Caco-2 (cell line): ENCODE data around the gene TMEM258. TPM values are rescaled to one million over a fixed set of nuclear protein-coding genes. Genes with fewer than 3 reads are reported as not detected.

Experiments used
- BruUV-seq: library from RNA; stranded (reverse); fragments of 400-500 nt; replicated peaks from 2 replicates; lab custom pipeline; 2021; lab: Mats Ljungman, UMichigan
- CTCF ChIA-PET: fragments of 300-600 bp; sonication (Branson Sonifier 250); formaldehyde crosslinking; loops from one replicate; lab custom pipeline; 2022; ENCODE audit warnings: antibody characterized with exemption; lab: Charles Lee
- POLR2A ChIA-PET: fragments of 300-600 bp; sonication (Branson Sonifier 250); formaldehyde crosslinking; loops from one replicate; lab custom pipeline; 2022; ENCODE audit warnings: antibody characterized with exemption; lab: Charles Lee
- DNase-seq, 2 experiments: peaks; one replicate each; pipeline versions ENCODE4 v3.0.0 to v3.0.0-alpha.2; 2020 to 2022
- H3K27me3 ChIP-seq: replicated peaks from 2 replicates; pipeline ENCODE4 v1.6.0; 2011; ENCODE audit warnings: low read length; ENCODE audit not compliant: control insufficient read depth, insufficient read depth
- H3K36me3 ChIP-seq: 2 replicates; pipeline ENCODE4 v1.5.1; 2011; ENCODE audit warnings: low read length; ENCODE audit not compliant: control insufficient read depth, insufficient read depth
- H3K4me1 ChIP-seq: fragments of 250-450 bp; sonication (Bioruptor Pico); 2 replicates; pipeline ENCODE4 v1.5.1; 2020; ENCODE audit warnings: mild to moderate bottlenecking
- H3K4me3 ChIP-seq: 2 replicates; pipeline ENCODE4 v1.5.1; 2011; ENCODE audit warnings: low read depth, mild to moderate bottlenecking, control low read depth, low read length
- H3K9me3 ChIP-seq: fragments of 250-450 bp; sonication (Bioruptor Pico); 2 replicates; pipeline ENCODE4 v1.5.1; 2020; ENCODE audit warnings: mild to moderate bottlenecking, moderate library complexity
- H3K27ac Mint-ChIP-seq: one replicate; pipeline ENCODE4 v1.8.0; 2022; ENCODE audit warnings: mixed read lengths; ENCODE audit not compliant: unreplicated experiment
- H3K27me3 Mint-ChIP-seq: one replicate; pipeline ENCODE4 v1.8.0; 2022; ENCODE audit warnings: mixed read lengths; ENCODE audit not compliant: insufficient read depth, unreplicated experiment
- H3K36me3 Mint-ChIP-seq: one replicate; pipeline ENCODE4 v1.8.0; 2022; ENCODE audit warnings: mild to moderate bottlenecking, mixed read lengths; ENCODE audit not compliant: insufficient read depth, unreplicated experiment
- H3K4me1 Mint-ChIP-seq: one replicate; pipeline ENCODE4 v1.8.0; 2022; ENCODE audit warnings: low read depth, mixed read lengths; ENCODE audit not compliant: unreplicated experiment
- H3K4me3 Mint-ChIP-seq: one replicate; pipeline ENCODE4 v1.8.0; 2022; ENCODE audit warnings: mild to moderate bottlenecking, moderate library complexity, mixed read lengths; ENCODE audit not compliant: unreplicated experiment
- H3K9me3 Mint-ChIP-seq: one replicate; pipeline ENCODE4 v1.8.0; 2022; ENCODE audit warnings: mixed read lengths; ENCODE audit not compliant: unreplicated experiment
- CTCF ChIP-seq, 2 experiments: fragments of 200-600 bp in 1 of 2; IDR thresholded peaks; 1 replicate in 1 of 2; 2 replicates in 1 of 2; pipeline versions ENCODE4 v1.5.1 to v1.8.0; 2011 to 2022; ENCODE audit warnings: antibody characterized with exemption in 1 of 2, control low read depth in 1 of 2, inconsistent platforms in 1 of 2, low read depth in 1 of 2, low read length in 1 of 2, mild to moderate bottlenecking in 1 of 2, moderate library complexity in 1 of 2; ENCODE audit not compliant: insufficient read depth in 1 of 2, severe bottlenecking in 1 of 2, unreplicated experiment in 1 of 2
- intact Hi-C: fragments of 100-400 bp; cut with micrococcal nuclease; formaldehyde crosslinking; loops from one replicate; pipeline ENCODE4 v1.10.0; 2022; ENCODE audit not compliant: unreplicated experiment
- total RNA-seq: library from RNA; stranded (reverse); gene quantifications from 2 replicates; pipeline ENCODE4 v1.2.3, GENCODE V29; 2022

Gene TMEM258
- total RNA-seq, 1 experiment from 2014 or later = 197 TPM

- DNase-seq = peak; percentile 74 to 75
- CTCF ChIA-PET = interaction anchor here (0.5 to 2.5 kb wide), 9 partner anchors 10 to 353 kb away, joined by 3 to 24 read pairs (median 5); no protein-coding TSS in a partner anchor
- H3K36me3 Mint-ChIP-seq = peaks cover 82% of the 10 kb centered on the region
- Histone ChIP-seq H3K27me3 (no peaks in the 10 kb centered on the region), H3K36me3 (peaks cover 8% of the 10 kb centered on the region), H3K9me3 (no peaks in the 10 kb centered on the region), H3K4me1 (peaks cover 5% of the 10 kb centered on the region; the same call in 1 of the 2 replicates), H3K4me3 (peak overlapping the region; percentile 54)
- intact Hi-C loops = loop anchor here (1.0 kb wide), 2 partner anchors 35 to 155 kb away; no protein-coding TSS in a partner anchor
- no peaks in the 10 kb centered on the region for H3K27me3 Mint-ChIP-seq
- H3K9me3 Mint-ChIP-seq = no peaks in the 10 kb centered on the region
- POLR2A ChIA-PET = interaction anchor here (0.6 to 2.6 kb wide), 8 partner anchors 9 to 332 kb away, joined by 3 to 60 read pairs (median 4); partner anchors contain the start of genes FADS1 and INCENP
- H3K4me3 Mint-ChIP-seq = peak overlapping the region; percentile 96
- TF ChIP-seq CTCF (IDR thresholded peaks at IDR 0.05; ENCODE audit: insufficient read depth in 1 of 2, low read depth in 1 of 2, low read length in 1 of 2, severe bottlenecking in 1 of 2, unreplicated experiment in 1 of 2) = peak in 1 of 2 experiments; percentile 10
- peak overlapping the region; percentile 100 for H3K27ac Mint-ChIP-seq
- BruUV-seq = TSS peak; percentile 86
- H3K4me1 Mint-ChIP-seq = peaks cover 21% of the 10 kb centered on the region
Measured at GRCh38 chr11:61791737-61792309, 576 bp downstream of the TMEM258 start.

- ChIA-PET POLR2A (interaction anchor here (1.0 to 1.1 kb wide), 2 partner anchors 40 to 121 kb away, joined by 3 read pairs; no protein-coding TSS in a partner anchor), CTCF (interaction anchor here (0.5 to 3.4 kb wide), 17 partner anchors 9 to 311 kb away, joined by 3 to 78 read pairs (median 6); no protein-coding TSS in a partner anchor)
- Histone ChIP-seq H3K36me3 (peaks cover 10% of the 10 kb centered on the region), H3K9me3 (no peaks in the 10 kb centered on the region), H3K4me1 (no peaks in the 10 kb centered on the region), H3K27me3 (no peaks in the 10 kb centered on the region), H3K4me3 (no peak overlapping the region)
- no peak overlapping the region for H3K4me3 Mint-ChIP-seq
- H3K27me3 Mint-ChIP-seq = no peaks in the 10 kb centered on the region
- peak; percentile 54 to 93 for TF ChIP-seq CTCF (IDR thresholded peaks at IDR 0.05; ENCODE audit: insufficient read depth in 1 of 2, low read depth in 1 of 2, low read length in 1 of 2, severe bottlenecking in 1 of 2, unreplicated experiment in 1 of 2)
- peaks cover 87% of the 10 kb centered on the region for H3K36me3 Mint-ChIP-seq
- BruUV-seq = no TSS peak
- peak overlapping the region; percentile 13 for H3K27ac Mint-ChIP-seq
- H3K9me3 Mint-ChIP-seq = no peaks in the 10 kb centered on the region
- peak; percentile 77 to 78 for DNase-seq
- intact Hi-C loops = loop anchor here (1.0 kb wide), 1 partner anchor 41 kb away; no protein-coding TSS in a partner anchor
- peaks cover 8% of the 10 kb centered on the region for H3K4me1 Mint-ChIP-seq
Measured at GRCh38 chr11:61787928-61788491, 4.4 kb downstream of the TMEM258 start.

DNA sequence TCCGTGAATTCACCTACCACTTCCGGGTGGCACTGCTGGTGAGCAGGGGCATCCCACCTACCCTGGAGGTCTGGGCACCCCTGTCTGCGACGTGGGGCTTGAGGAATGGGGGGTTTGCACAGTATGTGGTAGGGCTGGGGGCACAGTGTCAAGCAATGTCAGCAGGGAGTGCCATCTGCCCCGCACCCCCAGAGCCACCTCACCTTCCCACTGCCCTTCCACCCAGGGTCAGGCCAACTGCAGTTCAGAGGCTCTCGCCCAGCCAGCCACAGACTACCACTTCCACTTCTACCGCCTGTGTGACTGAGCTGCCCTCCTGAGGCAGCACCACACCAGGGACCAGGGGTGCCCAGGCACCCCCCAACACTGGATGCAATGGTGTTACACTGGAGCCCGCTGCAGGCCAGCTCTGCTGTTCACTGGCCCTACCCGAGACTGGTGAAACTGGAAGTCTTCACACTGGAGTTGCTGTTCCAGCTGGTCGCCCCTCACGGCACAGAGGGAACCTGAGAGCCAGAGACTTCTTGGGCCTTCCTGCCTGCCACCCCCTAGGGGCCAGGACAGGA, 6.5 kb downstream of the TMEM258 start:
- Mint-ChIP-seq H3K27ac (no peak overlapping the region), H3K4me1 (peaks cover 8% of the 10 kb centered on the region), H3K27me3 (no peaks in the 10 kb centered on the region), H3K36me3 (peaks cover 85% of the 10 kb centered on the region), H3K9me3 (no peaks in the 10 kb centered on the region), H3K4me3 (no peak overlapping the region)
- no peak for TF ChIP-seq CTCF (IDR thresholded peaks at IDR 0.05; ENCODE audit: insufficient read depth in 1 of 2, low read depth in 1 of 2, low read length in 1 of 2, severe bottlenecking in 1 of 2, unreplicated experiment in 1 of 2)
- no peaks in the 10 kb centered on the region for H3K9me3 ChIP-seq
- no TSS peak for BruUV-seq
- H3K4me1 ChIP-seq = no peaks in the 10 kb centered on the region
- no peak overlapping the region for H3K4me3 ChIP-seq
- H3K27me3 ChIP-seq = no peaks in the 10 kb centered on the region
- POLR2A ChIA-PET = no interaction called here
- no peak for DNase-seq
- CTCF ChIA-PET = interaction anchor here (0.8 to 3.4 kb wide), 3 partner anchors 11 to 38 kb away, joined by 3 to 78 read pairs (median 28); no protein-coding TSS in a partner anchor
- H3K36me3 ChIP-seq = peaks cover 11% of the 10 kb centered on the region
- intact Hi-C loops = no loop called here
